SK-N-MC (cell line): ENCODE data around the gene RPGR.

Experiments used
- EZH2 ChIP-seq: fragments of 200-600 bp; sonication (generic); IDR thresholded peaks from one replicate; pipeline ENCODE4 v1.6.1; 2017; ENCODE audit warnings: antibody characterized with exemption
- POLR2AphosphoS5 ChIP-seq: IDR thresholded peaks from 2 replicates; pipeline ENCODE4 v1.6.1; 2012; ENCODE audit warnings: mild to moderate bottlenecking, low read depth, low read length, borderline replicate concordance

DNA sequence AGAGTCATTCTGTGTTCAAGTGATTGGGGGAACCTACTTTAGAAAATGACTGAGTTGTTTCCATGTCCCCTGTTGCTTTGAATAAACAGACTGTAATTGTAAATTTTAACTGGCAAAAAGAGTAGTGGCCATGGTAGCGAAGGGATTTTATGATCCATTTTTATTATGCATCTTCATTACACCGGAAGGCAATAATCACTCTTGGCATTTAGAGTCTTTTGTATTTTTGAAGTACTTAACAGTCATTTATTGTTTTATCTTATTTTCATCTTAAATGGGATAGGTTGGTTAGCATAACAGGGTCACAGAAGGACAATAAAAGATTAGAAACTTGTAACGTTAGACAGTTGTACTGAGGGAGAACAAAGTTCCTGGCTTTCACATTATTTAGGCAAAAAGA, 14.1 kb upstream of the RPGR start:
- TF ChIP-seq EZH2 = no peak
- TF ChIP-seq POLR2AphosphoS5 = no peak
